GM12873 (cell line): ENCODE measurements around the gene BCCIP.

ENCODE experiments used
- TF ChIP-seq, protein P1 (sequence below): IDR thresholded peaks from 2 replicates; pipeline ENCODE4 v1.5.1; 2012; ENCODE audit warnings: low read depth, mild to moderate bottlenecking, moderate library complexity, low read length, control low read depth; ENCODE audit not compliant: insufficient read depth; ENCODE audit errors: missing control alignments

The BCCIP gene

DNA sequence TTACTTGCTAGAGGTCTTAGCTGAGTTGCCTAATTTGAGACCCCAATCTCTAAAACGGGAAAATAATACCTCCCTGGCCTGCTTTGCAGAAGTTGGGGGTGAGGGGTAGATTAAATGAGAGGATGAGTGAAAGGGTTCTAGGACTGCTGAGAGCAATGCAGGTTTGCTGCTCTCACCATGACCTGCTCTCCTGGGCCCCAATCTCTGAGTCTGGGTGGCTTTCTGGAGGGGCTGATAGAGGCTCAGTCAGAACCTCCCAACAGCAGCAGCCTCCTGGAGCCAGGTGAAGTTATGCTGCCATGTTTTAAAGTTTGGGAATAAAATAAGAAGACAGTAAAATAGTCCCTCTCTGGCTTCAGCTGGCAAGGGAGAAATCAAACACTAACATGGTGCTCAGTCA is 7.6 kb upstream of the BCCIP start:
- TF ChIP-seq, protein P1, sequence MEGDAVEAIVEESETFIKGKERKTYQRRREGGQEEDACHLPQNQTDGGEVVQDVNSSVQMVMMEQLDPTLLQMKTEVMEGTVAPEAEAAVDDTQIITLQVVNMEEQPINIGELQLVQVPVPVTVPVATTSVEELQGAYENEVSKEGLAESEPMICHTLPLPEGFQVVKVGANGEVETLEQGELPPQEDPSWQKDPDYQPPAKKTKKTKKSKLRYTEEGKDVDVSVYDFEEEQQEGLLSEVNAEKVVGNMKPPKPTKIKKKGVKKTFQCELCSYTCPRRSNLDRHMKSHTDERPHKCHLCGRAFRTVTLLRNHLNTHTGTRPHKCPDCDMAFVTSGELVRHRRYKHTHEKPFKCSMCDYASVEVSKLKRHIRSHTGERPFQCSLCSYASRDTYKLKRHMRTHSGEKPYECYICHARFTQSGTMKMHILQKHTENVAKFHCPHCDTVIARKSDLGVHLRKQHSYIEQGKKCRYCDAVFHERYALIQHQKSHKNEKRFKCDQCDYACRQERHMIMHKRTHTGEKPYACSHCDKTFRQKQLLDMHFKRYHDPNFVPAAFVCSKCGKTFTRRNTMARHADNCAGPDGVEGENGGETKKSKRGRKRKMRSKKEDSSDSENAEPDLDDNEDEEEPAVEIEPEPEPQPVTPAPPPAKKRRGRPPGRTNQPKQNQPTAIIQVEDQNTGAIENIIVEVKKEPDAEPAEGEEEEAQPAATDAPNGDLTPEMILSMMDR = no peak

DNA sequence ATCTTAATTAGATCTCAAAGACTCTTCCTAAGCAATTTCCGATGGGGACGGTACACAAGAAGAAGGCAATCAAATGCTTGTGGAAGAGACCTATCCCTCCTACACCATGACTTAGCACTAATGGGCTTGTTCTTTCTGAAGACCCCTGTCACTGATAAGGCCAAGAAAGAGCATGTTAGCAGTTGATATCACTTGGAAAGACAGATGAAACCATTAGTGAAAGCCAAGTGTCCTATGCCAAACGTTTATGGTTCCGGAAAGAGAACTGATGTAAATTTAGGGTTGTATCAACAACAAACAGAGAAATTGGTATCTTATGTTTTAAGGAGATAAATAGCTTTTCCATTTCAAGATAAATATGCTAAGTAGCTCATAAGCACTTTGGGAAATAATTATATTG is 6.8 kb upstream of the BCCIP start:
- TF ChIP-seq, protein P1 = no peak

DNA sequence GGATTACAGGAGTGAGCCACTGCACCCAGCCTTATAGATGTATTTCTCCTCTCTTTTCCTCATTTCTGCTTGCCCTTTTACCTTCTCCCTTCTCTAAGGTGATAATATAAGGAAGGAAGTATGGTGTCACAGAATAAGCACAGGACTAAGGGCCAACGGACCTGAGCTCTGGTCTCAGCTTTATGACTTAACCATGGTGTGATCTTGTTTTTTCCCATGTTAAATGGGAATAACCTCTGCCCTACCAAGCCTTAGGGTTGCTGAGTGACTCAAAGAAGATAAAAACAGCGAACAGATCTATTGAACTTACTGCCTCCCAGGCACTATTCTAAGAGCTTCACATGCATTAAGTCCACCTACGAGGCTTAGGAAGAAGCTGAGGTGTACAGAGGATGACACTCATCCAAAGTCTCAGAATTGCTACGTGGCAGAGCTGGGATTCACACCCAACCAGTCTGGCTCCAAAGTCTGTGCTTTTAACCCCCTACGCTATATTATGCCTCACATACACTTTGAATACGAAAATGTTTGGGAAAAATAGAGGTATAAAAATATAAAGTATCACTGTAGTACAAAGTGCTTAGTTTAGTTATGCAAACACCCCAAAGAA is 5.9 kb upstream of the BCCIP start:
- TF ChIP-seq, protein P1 = no peak

DNA sequence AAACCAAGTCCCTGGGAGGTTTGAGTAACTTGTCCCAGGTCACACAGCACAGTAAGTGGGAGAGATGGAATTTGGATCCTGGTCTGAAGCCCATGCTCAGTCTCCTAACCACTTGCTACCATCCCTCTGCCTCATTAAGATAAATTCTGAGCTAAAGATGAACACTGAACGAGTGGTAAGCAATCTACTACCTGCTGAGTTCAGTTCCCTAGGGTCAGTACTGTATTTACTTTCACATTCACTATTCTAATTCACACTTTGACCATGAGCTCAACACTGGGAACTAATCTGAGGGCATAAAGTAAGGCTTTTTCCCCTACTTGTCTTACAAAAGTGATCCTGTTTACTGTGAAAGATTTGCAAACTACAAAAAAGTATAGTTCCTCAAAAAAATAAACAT is 2.6 kb upstream of the BCCIP start:
- TF ChIP-seq, protein P1 = no peak

DNA sequence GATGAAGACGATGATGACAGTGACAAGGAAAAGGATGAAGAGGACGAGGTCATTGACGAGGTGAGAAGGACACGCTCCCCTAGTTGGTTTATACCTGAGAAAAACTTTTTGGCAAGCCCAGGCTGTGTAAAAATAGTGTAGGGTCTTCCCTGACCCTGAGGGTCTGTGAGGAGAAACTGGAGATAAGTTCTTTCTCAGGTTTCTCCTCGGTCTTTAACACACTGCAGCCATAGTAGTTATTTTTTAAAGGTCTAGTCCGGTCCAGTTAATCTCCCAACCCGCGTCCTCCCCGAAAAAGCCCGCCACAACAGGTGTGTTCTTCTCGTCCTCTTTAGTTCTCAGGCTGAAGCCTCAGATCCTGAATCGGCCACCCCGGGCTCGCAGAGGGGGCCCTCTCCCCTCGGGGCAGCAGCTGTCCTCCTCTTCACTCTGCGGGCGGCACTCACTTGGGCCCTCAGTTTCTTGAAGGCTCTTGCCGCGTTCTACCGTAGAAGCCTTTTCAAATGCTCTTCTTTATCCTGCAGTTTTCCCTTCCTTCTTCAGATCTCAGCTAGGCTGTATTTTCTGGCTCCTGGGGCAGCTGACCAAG is 411 bp downstream of the BCCIP start:
- TF ChIP-seq, protein P1 = no peak

DNA sequence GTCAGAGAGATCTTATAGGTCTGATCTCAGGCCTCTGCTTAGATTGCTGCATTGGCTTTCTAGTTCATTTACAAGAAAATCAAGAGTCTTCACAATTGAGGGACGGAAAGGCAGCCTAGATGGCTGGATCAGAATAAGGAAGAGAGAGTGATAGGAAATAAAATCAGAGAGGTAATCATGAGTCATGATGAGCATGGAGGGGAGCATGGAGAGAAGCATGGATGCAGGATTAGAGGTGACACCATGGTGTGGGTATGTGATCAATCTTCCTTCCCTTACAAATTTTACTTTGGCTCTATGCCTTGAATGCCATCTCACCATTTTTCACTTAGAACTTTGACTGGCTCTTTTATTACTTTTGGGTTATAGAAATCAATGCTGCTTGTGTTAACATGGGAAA is 1.4 kb downstream of the BCCIP start:
- TF ChIP-seq, protein P1 = no peak

DNA sequence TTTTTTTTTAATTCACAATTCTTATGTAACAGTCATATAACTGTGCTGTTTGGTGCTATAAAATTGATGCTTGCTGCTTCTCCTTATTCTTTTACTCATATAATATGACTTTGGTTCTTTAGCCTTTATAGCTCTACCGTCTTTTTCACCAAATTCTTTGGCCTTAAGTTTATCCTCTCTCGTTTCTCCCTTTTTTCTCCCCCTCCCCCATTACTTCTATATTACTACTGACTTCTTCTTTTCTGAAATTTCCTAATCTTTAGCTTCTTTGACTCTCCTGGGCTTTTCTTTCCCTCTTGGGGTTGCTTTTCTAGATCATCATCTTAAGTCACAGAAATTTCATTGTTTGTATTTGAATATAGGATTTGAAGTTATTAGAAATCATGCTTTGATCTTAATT is 3.8 kb downstream of the BCCIP start:
- TF ChIP-seq, protein P1 = no peak
